ENCODE data around the gene EFNA3. TPM values are rescaled to one million over a fixed set of nuclear protein-coding genes. Genes with fewer than 3 reads are reported as not detected.

Gene EFNA3
- total RNA-seq, 1 donor from 2014 or later = 1.0 TPM

DNA sequence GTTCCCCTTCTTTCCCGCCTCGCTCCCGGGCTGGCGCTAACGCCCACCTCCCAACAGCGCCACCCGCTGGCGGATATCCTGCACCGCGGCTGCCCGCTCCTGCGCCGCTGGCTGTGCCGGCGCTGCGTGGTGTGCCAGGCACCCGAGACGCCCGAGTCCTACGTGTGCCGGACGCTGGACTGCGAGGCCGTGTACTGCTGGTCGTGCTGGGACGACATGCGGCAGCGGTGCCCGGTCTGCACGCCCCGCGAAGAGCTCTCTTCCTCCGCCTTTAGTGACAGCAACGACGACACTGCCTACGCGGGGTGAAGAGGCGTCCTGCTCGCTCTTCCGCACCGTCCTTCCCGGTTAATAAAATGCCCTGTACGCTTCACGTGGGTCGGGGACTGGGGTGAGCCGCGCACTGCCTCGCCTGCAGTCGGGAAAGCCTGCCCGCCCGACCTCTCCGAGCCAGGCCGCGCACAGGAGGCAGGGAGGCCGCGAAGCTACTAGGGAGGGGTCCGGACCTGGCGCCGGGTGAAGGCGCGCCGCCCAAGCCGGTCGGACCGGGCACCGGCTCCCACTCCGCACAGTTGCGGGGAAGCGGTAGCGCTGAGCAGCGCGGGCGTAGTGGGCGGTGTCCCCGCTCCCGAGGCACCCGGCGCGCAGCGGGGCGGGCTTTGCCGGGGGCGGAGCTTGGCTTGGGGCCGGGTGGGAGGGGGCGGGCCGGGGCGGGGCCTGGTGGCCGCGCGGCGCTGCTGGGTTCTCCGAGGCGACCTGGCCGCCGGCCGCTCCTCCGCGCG is 27.9 kb upstream of the EFNA3 start, which contains the start of gene ADAM15:
ADAM15 (plus strand) TSS at position 757 of the 782 bp plus-strand sequence. CDS start 71 bp downstream, outside the sequence.
- ATAC-seq (peak; percentile 88), DNase-seq (peak; percentile 95)
- TF ChIP-seq, protein P1, sequence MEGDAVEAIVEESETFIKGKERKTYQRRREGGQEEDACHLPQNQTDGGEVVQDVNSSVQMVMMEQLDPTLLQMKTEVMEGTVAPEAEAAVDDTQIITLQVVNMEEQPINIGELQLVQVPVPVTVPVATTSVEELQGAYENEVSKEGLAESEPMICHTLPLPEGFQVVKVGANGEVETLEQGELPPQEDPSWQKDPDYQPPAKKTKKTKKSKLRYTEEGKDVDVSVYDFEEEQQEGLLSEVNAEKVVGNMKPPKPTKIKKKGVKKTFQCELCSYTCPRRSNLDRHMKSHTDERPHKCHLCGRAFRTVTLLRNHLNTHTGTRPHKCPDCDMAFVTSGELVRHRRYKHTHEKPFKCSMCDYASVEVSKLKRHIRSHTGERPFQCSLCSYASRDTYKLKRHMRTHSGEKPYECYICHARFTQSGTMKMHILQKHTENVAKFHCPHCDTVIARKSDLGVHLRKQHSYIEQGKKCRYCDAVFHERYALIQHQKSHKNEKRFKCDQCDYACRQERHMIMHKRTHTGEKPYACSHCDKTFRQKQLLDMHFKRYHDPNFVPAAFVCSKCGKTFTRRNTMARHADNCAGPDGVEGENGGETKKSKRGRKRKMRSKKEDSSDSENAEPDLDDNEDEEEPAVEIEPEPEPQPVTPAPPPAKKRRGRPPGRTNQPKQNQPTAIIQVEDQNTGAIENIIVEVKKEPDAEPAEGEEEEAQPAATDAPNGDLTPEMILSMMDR (IDR thresholded peaks at IDR 0.05) = peak; percentile 96
- Histone ChIP-seq H3K4me1 (peaks cover 25% of the 10 kb centered on the region), H3K27me3 (no peaks in the 10 kb centered on the region), H3K27ac (peak within 1 kb of the TSS; percentile 89), H3K4me3 (peak within 1 kb of the TSS; percentile 86), H3K9me3 (no peaks in the 10 kb centered on the region), H3K36me3 (peaks cover 17% of the 10 kb centered on the region)
- intact Hi-C loops (cut with DNase I) = no loop called here

DNA sequence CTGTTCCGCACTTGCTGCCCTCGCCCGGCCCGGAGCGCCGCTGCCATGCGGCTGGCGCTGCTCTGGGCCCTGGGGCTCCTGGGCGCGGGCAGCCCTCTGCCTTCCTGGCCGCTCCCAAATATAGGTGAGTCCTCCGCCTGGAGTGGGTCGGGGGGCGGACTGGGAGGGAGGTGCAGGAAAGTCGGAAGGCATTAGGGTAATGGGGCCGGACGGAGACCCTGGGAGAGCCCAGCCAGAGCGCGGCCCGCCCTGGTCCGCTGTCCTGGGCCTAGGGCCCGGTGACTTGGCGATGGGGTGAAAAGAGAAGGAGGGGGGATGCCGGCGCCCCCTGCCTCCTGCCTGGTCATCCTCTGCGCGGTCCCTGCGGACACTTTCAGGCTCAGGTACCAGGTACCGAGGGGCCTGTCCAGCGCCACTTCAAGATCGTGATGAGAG is 27.3 kb upstream of the EFNA3 start:
- Histone ChIP-seq H3K9me3 (no peaks in the 10 kb centered on the region), H3K4me3 (peak overlapping the region; percentile 86), H3K36me3 (peaks cover 23% of the 10 kb centered on the region), H3K27me3 (no peaks in the 10 kb centered on the region), H3K4me1 (peaks cover 25% of the 10 kb centered on the region), H3K27ac (peak overlapping the region; percentile 89)
- intact Hi-C loops (cut with DNase I) = no loop called here
- ATAC-seq = peak; percentile 4
- DNase-seq = no peak
- TF ChIP-seq, protein P1 (IDR thresholded peaks at IDR 0.05) = no peak

- peak; percentile 83 for DNase-seq
- peak overlapping the region; percentile 89 for H3K27ac ChIP-seq
- TF ChIP-seq, protein P1 (IDR thresholded peaks at IDR 0.05) = no peak
- H3K4me3 ChIP-seq = peak overlapping the region; percentile 86
- no peaks in the 10 kb centered on the region for H3K27me3 ChIP-seq
- intact Hi-C loops (cut with DNase I) = no loop called here
- H3K4me1 ChIP-seq = peaks cover 25% of the 10 kb centered on the region
- no peaks in the 10 kb centered on the region for H3K9me3 ChIP-seq
- peak; percentile 56 for ATAC-seq
- peaks cover 27% of the 10 kb centered on the region for H3K36me3 ChIP-seq
These were observed 26.7 kb upstream of the EFNA3 start for GRCh38 chr1:155051777-155052398.

- peaks cover 25% of the 10 kb centered on the region for H3K4me1 ChIP-seq
- peak overlapping the region; percentile 86 for H3K4me3 ChIP-seq
- H3K36me3 ChIP-seq = peaks cover 35% of the 10 kb centered on the region
- ATAC-seq = no peak
- DNase-seq = no peak
- H3K27me3 ChIP-seq = no peaks in the 10 kb centered on the region
- TF ChIP-seq, protein P1 (IDR thresholded peaks at IDR 0.05) = peak; percentile 30
- intact Hi-C loops (cut with DNase I) = no loop called here
- H3K9me3 ChIP-seq = no peaks in the 10 kb centered on the region
- peak overlapping the region; percentile 79 for H3K27ac ChIP-seq
These were observed 25.9 kb upstream of the EFNA3 start for GRCh38 chr1:155052439-155053395.

- TF ChIP-seq, protein P1 (IDR thresholded peaks at IDR 0.05) = no peak
- no peaks in the 10 kb centered on the region for H3K9me3 ChIP-seq
- intact Hi-C loops (cut with DNase I) = no loop called here
- H3K36me3 ChIP-seq = peaks cover 44% of the 10 kb centered on the region
- H3K27me3 ChIP-seq = no peaks in the 10 kb centered on the region
- H3K4me1 ChIP-seq = peaks cover 25% of the 10 kb centered on the region
- ATAC-seq (no peak), DNase-seq (no peak)
- peak overlapping the region; percentile 86 for H3K4me3 ChIP-seq
- H3K27ac ChIP-seq = no peak overlapping the region
These were observed 25.0 kb upstream of the EFNA3 start for GRCh38 chr1:155053531-155054105.

Data from upper lobe of right lung (tissue), 1 donor.